GM08714 (cell line): ENCODE measurements around the gene MCOLN1.

ENCODE experiments used
- H3K4me3 ChIP-seq: fragments of 200-500 bp; sonication (Bioruptor generic); 2 replicates; pipeline ENCODE4 v1.5.1; 2014; ENCODE audit warnings: mild to moderate bottlenecking, low read length, inconsistent platforms
- ZNF274 ChIP-seq: IDR thresholded peaks from 2 replicates; pipeline ENCODE4 v1.6.1; 2012; ENCODE audit warnings: mild to moderate bottlenecking, low read depth, low read length

Gene MCOLN1

DNA sequence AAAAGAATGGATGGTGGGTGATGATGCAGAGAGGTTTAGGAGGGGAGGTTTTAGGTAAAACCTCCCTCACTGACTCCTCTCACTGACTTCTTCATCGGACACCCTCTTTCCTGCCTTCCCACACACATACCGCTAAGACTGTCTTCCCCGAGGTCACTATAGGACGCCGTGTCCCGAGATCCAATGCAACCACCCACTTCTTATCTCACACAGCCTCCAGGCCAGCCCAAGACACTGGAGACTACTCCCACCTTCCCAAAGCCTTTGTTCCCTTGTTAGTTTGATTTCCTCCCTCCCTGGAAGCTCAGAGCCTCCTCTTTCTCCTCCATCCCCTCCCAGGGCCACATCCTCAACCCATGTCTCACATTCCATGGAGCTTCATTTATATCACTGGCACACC is 56.8 kb downstream of the MCOLN1 start:
- no peak for TF ChIP-seq ZNF274
- H3K4me3 ChIP-seq, result no peak overlapping the region

- TF ChIP-seq ZNF274, result no peak
- no peak overlapping the region for H3K4me3 ChIP-seq
Measured at GRCh38 chr19:7582446-7582845, 60.0 kb downstream of the MCOLN1 start.
